ENCODE data around the gene CDC14B.

CDC14B gene

DNA sequence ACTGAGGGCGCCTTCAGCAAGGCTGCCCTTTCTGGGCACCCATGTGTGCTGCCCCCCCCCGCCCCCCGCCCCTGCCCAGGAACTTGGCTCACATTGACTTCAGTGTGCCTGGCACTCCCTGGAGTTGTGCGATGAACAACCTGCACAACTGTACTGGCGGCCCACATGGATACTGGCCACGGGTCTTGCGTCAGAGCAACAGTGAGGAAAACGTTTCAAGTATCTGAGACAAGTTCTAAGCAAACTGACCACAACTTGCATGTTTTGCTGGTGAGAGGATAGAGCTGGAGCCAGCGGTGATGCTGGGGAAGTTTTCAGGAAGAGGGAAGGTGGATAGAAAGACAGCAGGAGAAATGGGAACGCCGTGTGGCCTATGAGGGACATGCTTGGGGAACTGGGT lies 124.3 kb downstream of the CDC14B start:
- no peak for DNase-seq (ENCODE audit: extremely low read depth, insufficient read length)
- TF ChIP-seq, protein P1, sequence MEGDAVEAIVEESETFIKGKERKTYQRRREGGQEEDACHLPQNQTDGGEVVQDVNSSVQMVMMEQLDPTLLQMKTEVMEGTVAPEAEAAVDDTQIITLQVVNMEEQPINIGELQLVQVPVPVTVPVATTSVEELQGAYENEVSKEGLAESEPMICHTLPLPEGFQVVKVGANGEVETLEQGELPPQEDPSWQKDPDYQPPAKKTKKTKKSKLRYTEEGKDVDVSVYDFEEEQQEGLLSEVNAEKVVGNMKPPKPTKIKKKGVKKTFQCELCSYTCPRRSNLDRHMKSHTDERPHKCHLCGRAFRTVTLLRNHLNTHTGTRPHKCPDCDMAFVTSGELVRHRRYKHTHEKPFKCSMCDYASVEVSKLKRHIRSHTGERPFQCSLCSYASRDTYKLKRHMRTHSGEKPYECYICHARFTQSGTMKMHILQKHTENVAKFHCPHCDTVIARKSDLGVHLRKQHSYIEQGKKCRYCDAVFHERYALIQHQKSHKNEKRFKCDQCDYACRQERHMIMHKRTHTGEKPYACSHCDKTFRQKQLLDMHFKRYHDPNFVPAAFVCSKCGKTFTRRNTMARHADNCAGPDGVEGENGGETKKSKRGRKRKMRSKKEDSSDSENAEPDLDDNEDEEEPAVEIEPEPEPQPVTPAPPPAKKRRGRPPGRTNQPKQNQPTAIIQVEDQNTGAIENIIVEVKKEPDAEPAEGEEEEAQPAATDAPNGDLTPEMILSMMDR (IDR thresholded peaks at IDR 0.05; ENCODE audit: insufficient read depth, low read length, poor library complexity, severe bottlenecking), result no peak
- Histone ChIP-seq H3K27me3 (replicated peaks; ENCODE audit: control insufficient read depth, insufficient read depth, low read length) (no peaks in the 10 kb centered on the region), H3K4me3 (replicated peaks; ENCODE audit: low read depth, low read length) (no peak overlapping the region), H3K36me3 (ENCODE audit: control insufficient read depth, insufficient read depth, low read length) (no peaks in the 10 kb centered on the region; the same call in 1 of the 2 replicates)

DNA sequence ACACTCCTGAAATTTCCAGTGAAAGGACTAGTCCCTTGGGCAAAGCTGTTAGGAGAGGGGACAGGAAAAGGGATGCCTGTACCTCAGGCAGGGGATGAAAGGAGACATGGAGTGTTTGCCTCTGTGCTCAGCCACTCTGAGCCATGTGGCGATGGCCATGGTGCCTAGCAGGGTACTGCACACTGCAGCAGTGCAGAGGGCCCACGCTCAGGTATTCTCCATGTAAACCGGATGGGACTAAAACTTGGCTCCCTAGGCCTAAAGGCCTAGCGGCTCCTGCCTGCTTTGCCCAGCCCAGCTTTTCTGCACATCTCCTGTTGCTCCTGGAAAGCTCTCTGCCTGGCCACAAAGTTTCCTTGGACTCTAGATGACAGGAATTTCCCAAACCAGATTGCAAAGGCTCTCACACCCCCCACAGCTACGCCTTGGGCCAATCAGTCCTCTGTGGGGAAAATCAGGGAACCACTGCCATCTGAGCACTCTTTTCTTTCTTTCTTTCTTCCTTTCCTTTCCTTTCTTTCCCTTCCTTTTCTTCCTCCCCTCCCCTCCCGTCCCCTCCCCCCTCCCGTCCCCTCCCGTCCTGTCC lies 125.3 kb downstream of the CDC14B start:
- TF ChIP-seq, protein P1 (IDR thresholded peaks at IDR 0.05; ENCODE audit: insufficient read depth, low read length, poor library complexity, severe bottlenecking), result no peak
- Histone ChIP-seq H3K36me3 (ENCODE audit: control insufficient read depth, insufficient read depth, low read length) (no peaks in the 10 kb centered on the region; the same call in 1 of the 2 replicates), H3K27me3 (replicated peaks; ENCODE audit: control insufficient read depth, insufficient read depth, low read length) (no peaks in the 10 kb centered on the region), H3K4me3 (replicated peaks; ENCODE audit: low read depth, low read length) (no peak overlapping the region)
- no peak for DNase-seq (ENCODE audit: extremely low read depth, insufficient read length)

DNA sequence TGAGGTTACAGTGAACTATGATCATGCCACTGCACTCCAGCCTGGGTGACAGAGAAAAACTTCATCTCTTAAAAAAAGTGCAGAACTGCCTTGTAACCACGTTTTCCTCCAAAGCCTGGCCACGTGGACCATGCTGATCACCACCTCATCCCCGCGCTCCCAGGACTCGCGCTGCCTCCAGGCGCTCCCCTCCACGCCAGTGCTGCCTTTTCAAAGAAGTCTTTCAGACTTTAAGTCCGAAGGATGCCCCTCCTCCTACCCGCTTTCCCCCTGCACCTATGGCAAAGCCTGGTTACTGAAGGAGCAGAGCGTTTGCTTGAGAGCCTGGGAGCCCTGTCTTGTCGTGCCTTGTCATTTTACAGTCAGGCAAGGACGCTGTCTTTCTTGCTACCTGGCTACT lies 125.9 kb downstream of the CDC14B start:
- TF ChIP-seq, protein P1 (IDR thresholded peaks at IDR 0.05; ENCODE audit: insufficient read depth, low read length, poor library complexity, severe bottlenecking), result no peak
- H3K27me3 ChIP-seq (replicated peaks; ENCODE audit: control insufficient read depth, insufficient read depth, low read length), result no peaks in the 10 kb centered on the region
- no peak overlapping the region for H3K4me3 ChIP-seq (replicated peaks; ENCODE audit: low read depth, low read length)
- no peak for DNase-seq (ENCODE audit: extremely low read depth, insufficient read length)
- no peaks in the 10 kb centered on the region; the same call in 1 of the 2 replicates for H3K36me3 ChIP-seq (ENCODE audit: control insufficient read depth, insufficient read depth, low read length)

DNA sequence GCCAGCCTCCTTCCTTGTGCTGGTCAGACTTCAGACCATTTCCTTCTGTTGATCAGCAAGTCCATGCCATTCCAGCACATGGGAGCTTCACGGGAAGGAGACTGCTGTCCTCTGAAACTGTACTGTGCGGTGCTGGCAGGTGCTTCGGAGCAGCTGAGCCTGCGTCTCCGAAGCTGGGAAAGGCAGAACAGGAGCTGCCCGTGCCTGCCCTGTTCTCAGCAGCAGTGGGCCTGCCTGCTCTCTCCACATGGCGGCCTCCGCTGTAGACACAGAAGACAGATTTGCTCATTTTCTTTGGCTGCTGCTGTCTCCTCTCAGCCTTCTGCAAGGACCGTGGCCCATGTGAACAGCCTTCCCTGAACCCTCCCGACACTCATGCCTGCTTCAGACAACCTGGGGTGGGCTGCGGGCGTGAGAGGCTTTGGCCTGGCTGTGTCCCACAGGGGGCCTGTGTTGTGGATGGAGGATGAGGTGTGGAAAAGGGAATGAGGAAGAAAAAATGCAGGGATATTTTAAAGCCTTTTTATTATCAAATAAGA lies 126.6 kb downstream of the CDC14B start:
- no peaks in the 10 kb centered on the region for H3K27me3 ChIP-seq (replicated peaks; ENCODE audit: control insufficient read depth, insufficient read depth, low read length)
- no peak for DNase-seq (ENCODE audit: extremely low read depth, insufficient read length)
- no peaks in the 10 kb centered on the region; the same call in 1 of the 2 replicates for H3K36me3 ChIP-seq (ENCODE audit: control insufficient read depth, insufficient read depth, low read length)
- TF ChIP-seq, protein P1 (IDR thresholded peaks at IDR 0.05; ENCODE audit: insufficient read depth, low read length, poor library complexity, severe bottlenecking), result no peak
- no peak overlapping the region for H3K4me3 ChIP-seq (replicated peaks; ENCODE audit: low read depth, low read length)

DNA sequence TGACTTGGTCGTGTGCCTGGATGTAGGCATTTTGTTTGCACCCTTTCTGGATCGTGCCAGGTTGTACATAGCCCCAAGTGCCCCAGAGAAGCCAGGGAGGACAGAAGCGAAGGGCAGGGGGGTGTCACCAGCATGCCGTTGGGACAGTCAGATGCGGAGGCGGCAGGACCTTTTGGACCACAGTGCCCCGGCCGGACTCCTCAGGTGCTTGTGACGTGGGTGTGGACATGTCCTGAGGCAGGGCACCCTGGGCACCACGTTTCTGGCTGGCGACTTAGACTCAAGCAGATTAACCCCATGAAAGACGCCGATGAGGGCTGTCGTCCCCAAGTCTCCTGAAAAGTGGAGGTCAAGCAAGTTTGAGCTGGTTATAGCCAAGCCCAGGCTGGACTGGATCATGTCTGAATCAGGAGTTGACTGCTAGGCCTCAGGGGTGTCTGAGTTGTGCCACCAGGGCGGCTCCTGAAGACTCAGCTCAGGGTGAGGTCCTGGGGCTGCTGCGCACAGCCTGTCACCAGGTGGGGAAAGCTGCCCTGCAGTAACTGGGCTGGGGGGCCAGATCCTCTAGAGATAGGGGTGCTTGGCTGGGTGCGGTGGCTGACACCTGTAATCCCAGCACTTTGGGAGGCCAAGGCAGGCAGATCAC lies 127.6 kb downstream of the CDC14B start:
- TF ChIP-seq, protein P1 (IDR thresholded peaks at IDR 0.05; ENCODE audit: insufficient read depth, low read length, poor library complexity, severe bottlenecking), result no peak
- Histone ChIP-seq H3K27me3 (replicated peaks; ENCODE audit: control insufficient read depth, insufficient read depth, low read length) (no peaks in the 10 kb centered on the region), H3K4me3 (replicated peaks; ENCODE audit: low read depth, low read length) (no peak overlapping the region), H3K36me3 (ENCODE audit: control insufficient read depth, insufficient read depth, low read length) (no peaks in the 10 kb centered on the region; the same call in 1 of the 2 replicates)
- no peak for DNase-seq (ENCODE audit: extremely low read depth, insufficient read length)
